ENCODE data around the gene ZBTB17.

DNA sequence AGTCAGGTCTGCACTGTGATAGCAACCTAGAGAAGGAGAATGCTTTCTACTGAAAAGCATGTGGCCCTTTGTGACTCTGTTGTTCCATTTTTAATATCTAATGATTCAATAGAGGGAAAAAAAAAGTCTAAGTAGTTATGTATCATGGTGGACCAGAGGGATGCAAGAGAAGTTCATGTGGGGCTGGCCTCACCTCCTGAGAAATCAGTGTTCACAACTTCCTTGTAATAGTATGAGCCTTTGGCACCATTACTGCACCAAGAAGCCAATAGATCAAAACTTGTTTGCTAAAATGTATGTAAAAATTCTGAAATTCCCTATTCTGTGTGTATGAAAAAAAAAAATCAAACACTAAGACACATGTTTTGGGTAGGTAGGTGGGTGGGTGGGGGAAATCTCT, 5.0 kb downstream of the ZBTB17 start:
- TF ChIP-seq, protein P1, sequence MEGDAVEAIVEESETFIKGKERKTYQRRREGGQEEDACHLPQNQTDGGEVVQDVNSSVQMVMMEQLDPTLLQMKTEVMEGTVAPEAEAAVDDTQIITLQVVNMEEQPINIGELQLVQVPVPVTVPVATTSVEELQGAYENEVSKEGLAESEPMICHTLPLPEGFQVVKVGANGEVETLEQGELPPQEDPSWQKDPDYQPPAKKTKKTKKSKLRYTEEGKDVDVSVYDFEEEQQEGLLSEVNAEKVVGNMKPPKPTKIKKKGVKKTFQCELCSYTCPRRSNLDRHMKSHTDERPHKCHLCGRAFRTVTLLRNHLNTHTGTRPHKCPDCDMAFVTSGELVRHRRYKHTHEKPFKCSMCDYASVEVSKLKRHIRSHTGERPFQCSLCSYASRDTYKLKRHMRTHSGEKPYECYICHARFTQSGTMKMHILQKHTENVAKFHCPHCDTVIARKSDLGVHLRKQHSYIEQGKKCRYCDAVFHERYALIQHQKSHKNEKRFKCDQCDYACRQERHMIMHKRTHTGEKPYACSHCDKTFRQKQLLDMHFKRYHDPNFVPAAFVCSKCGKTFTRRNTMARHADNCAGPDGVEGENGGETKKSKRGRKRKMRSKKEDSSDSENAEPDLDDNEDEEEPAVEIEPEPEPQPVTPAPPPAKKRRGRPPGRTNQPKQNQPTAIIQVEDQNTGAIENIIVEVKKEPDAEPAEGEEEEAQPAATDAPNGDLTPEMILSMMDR (IDR thresholded peaks at IDR 0.05): no peak
- no peak for TF ChIP-seq POLR2A (IDR thresholded peaks at IDR 0.05)
